Stimulated activated CD4-positive, alpha-beta T cell treated with anti-CD3 and anti-CD28 coated beads, TNF-alpha, amount 100 ng/mL, for 24 hours (primary cell): ENCODE results near the gene METTL16.
"Not testable (repeated sequence)": the region's sequence is repeated elsewhere in the genome, so short reads cannot be mapped to it uniquely, and the experiment has no call there.

ENCODE experiments used
- DNase-seq, 3 experiments: peaks; one replicate each; pipeline ENCODE4 v3.0.0-alpha.2; 2020; ENCODE audit warnings: low read depth in 3 of 3

Gene METTL16

GRCh38 chr17:2452216-2452750 lies 59.4 kb downstream of the METTL16 start:
- no peak for DNase-seq

GRCh38 chr17:2450016-2450650 lies 61.6 kb downstream of the METTL16 start:
- DNase-seq, result no peak

GRCh38 chr17:2449486-2449885 lies 62.2 kb downstream of the METTL16 start:
- no peak for DNase-seq

GRCh38 chr17:2447479-2447878 lies 64.2 kb downstream of the METTL16 start:
- not testable (repeated sequence) for DNase-seq

GRCh38 chr17:2445638-2446037 lies 66.0 kb downstream of the METTL16 start:
- DNase-seq, result no peak

GRCh38 chr17:2444382-2444781 lies 67.3 kb downstream of the METTL16 start:
- DNase-seq, result no peak

GRCh38 chr17:2442166-2442565 lies 69.5 kb downstream of the METTL16 start:
- no peak for DNase-seq

GRCh38 chr17:2440930-2441329 lies 70.8 kb downstream of the METTL16 start:
- no peak for DNase-seq

- DNase-seq, result not testable (repeated sequence)
These were observed 71.7 kb downstream of the METTL16 start for GRCh38 chr17:2439997-2440396.

- no peak for DNase-seq
These were observed 72.9 kb downstream of the METTL16 start for GRCh38 chr17:2438823-2439222.

GRCh38 chr17:2436316-2436905 lies 75.3 kb downstream of the METTL16 start:
- no peak for DNase-seq

- DNase-seq, result no peak
These were observed 75.8 kb downstream of the METTL16 start for GRCh38 chr17:2435862-2436261.

GRCh38 chr17:2435181-2435741 lies 76.4 kb downstream of the METTL16 start:
- no peak for DNase-seq

GRCh38 chr17:2433696-2434095 lies 78.0 kb downstream of the METTL16 start:
- DNase-seq, result no peak

GRCh38 chr17:2427910-2428309 lies 83.8 kb downstream of the METTL16 start:
- no peak for DNase-seq

GRCh38 chr17:2427215-2427614 lies 84.5 kb downstream of the METTL16 start:
- no peak for DNase-seq

GRCh38 chr17:2423271-2423670 lies 88.4 kb downstream of the METTL16 start:
- DNase-seq, result no peak

- no peak for DNase-seq
These were observed 90.2 kb downstream of the METTL16 start for GRCh38 chr17:2421315-2422147.

- no peak for DNase-seq
These were observed 91.5 kb downstream of the METTL16 start for GRCh38 chr17:2420176-2420575.

GRCh38 chr17:2419486-2419885 lies 92.2 kb downstream of the METTL16 start:
- no peak for DNase-seq

- no peak for DNase-seq
These were observed 93.1 kb downstream of the METTL16 start for GRCh38 chr17:2418572-2418971.

- DNase-seq, result peak; percentile 73 to 84 (median 74)
These were observed 95.5 kb downstream of the METTL16 start for GRCh38 chr17:2416010-2416734.
